Measurements from ENCODE around the gene GARNL3. TPM values are rescaled to one million over a fixed set of nuclear protein-coding genes. Genes with fewer than 3 reads are reported as not detected.

Gene GARNL3
- total RNA-seq, 1 donor from 2014 or later = 162 TPM

- intact Hi-C loops (cut with DNase I) = loop anchor here (10.0 kb wide), 1 partner anchor 345 kb away; no protein-coding TSS in a partner anchor
- peak overlapping the region; percentile 55 to 74 for H3K27ac ChIP-seq
- no peaks in the 10 kb centered on the region for H3K36me3 ChIP-seq
- no peaks in the 10 kb centered on the region for H3K9me3 ChIP-seq
- H3K4me1 ChIP-seq = peaks cover 0 to 36% of the 10 kb centered on the region in 2 donors
- no peak for TF ChIP-seq CTCF (IDR thresholded peaks at IDR 0.05)
- DNase-seq (ENCODE audit: low spot score in 2 of 2) = no peak
- no peaks in the 10 kb centered on the region for H3K27me3 ChIP-seq
- no peak overlapping the region for H3K4me3 ChIP-seq
Observed at GRCh38 chr9:127229691-127230417, 34.7 kb upstream of the GARNL3 start.

GRCh38 chr9:127231666-127232065 lies 32.9 kb upstream of the GARNL3 start:
- Histone ChIP-seq H3K27ac (peak overlapping the region in 1 of 2 donors; percentile 82), H3K36me3 (no peaks in the 10 kb centered on the region), H3K9me3 (no peaks in the 10 kb centered on the region), H3K4me1 (peaks cover 0 to 41% of the 10 kb centered on the region in 2 donors), H3K4me3 (no peak overlapping the region), H3K27me3 (no peaks in the 10 kb centered on the region)
- DNase-seq (ENCODE audit: low spot score in 2 of 2) = no peak
- TF ChIP-seq CTCF (IDR thresholded peaks at IDR 0.05) = no peak
- intact Hi-C loops (cut with DNase I) = no loop called here

DNA sequence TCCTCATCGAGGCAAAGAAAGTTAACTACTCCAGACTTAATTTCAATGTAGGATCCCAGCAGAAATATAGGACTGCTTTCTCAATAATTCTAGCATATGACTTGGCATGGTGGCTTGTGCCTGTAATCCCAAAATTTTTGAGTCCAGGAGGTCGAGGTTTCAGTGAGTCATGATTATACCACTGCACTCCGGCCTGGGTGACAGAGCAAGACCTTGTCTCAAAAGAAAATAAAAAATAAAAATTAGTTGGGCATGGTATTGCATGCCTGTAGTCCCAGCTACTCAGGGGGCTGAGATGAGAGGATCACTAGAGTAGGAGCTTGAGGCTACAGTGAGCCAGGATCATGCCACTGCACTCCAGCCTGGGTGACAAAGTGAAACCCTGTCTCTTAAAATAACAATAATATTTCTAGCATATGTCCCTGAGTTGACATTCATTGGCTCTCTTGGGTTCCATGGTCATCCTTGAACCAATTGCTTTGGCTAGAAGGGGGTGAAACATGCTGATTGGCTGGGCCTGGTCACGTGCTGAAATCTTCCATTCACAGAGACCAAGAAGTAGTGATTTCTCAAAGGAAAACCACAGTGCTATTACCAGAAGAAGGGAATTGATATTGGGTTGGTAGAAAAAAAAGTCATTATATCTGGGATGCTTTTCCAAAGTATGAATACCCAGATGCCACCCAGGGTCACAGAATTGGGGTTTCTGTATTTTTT lies 31.6 kb upstream of the GARNL3 start:
- Histone ChIP-seq H3K9me3 (no peaks in the 10 kb centered on the region), H3K4me1 (peaks cover 0 to 45% of the 10 kb centered on the region in 2 donors), H3K4me3 (peak overlapping the region; percentile 22 to 31), H3K27ac (peak overlapping the region; percentile 64 to 82), H3K36me3 (no peaks in the 10 kb centered on the region), H3K27me3 (no peaks in the 10 kb centered on the region)
- DNase-seq (ENCODE audit: low spot score in 2 of 2) = no peak
- TF ChIP-seq CTCF (IDR thresholded peaks at IDR 0.05) = no peak
- intact Hi-C loops (cut with DNase I) = no loop called here

- Histone ChIP-seq H3K4me1 (peaks cover 0 to 46% of the 10 kb centered on the region in 2 donors), H3K36me3 (no peaks in the 10 kb centered on the region), H3K27ac (peak overlapping the region; percentile 64 to 82), H3K4me3 (peak overlapping the region; percentile 22 to 31), H3K9me3 (no peaks in the 10 kb centered on the region), H3K27me3 (no peaks in the 10 kb centered on the region)
- DNase-seq (ENCODE audit: low spot score in 2 of 2) = no peak
- no peak for TF ChIP-seq CTCF (IDR thresholded peaks at IDR 0.05)
- intact Hi-C loops (cut with DNase I) = no loop called here
Observed at GRCh38 chr9:127233550-127233949, 31.0 kb upstream of the GARNL3 start.

DNA sequence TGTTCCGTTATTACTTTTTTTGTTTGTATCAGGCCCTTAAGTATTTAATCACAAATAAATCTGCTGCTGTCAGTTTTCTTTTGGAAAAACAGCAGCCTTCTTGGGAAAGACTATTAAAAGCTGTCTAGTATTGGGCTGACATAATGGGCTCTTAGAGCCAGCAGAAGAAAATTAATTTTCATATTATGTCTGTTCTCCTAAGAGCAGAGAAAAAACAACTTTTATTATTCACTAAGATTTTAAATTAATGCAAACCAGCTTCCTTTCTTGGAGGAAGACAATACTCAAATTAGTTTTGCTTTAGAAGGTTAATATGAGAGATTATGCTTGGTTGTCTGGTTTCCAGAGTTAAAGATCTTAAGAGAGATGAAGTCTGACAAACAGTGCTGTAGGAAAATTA lies 30.6 kb upstream of the GARNL3 start:
- intact Hi-C loops (cut with DNase I) = no loop called here
- no peak for DNase-seq (ENCODE audit: low spot score in 2 of 2)
- Histone ChIP-seq H3K27ac (peak overlapping the region; percentile 64 to 82), H3K4me3 (peak overlapping the region in 1 of 2 donors; percentile 31), H3K27me3 (no peaks in the 10 kb centered on the region), H3K36me3 (no peaks in the 10 kb centered on the region), H3K4me1 (peaks cover 0 to 46% of the 10 kb centered on the region in 2 donors), H3K9me3 (no peaks in the 10 kb centered on the region)
- no peak for TF ChIP-seq CTCF (IDR thresholded peaks at IDR 0.05)
